BJ (cell line): ENCODE results near the gene GPR62. TPM values are rescaled to one million over a fixed set of nuclear protein-coding genes. Genes with fewer than 3 reads are reported as not detected.

Source experiments
- CTCF ChIA-PET: fragments of 350-600 bp; formaldehyde crosslinking; extraction: SDS; loops from one replicate; lab custom pipeline; 2021; ENCODE audit warnings: antibody characterized with exemption, inconsistent platforms; lab: Yijun Ruan, JAX
- POLR2A ChIA-PET: fragments of 300-600 bp; sonication (Branson Sonifier 250); formaldehyde crosslinking; extraction: SDS; loops from one replicate; lab custom pipeline; 2021; ENCODE audit warnings: antibody characterized with exemption; lab: Charles Lee
- DNase-seq: peaks from one replicate; pipeline ENCODE4 v3.0.0-alpha.2; 2011; ENCODE audit warnings: low read depth
- H3K27me3 ChIP-seq: 2 replicates; pipeline ENCODE4 v1.6.0; 2011; ENCODE audit warnings: low read length; ENCODE audit not compliant: control insufficient read depth, insufficient read depth
- H3K36me3 ChIP-seq: 2 replicates; pipeline ENCODE4 v1.5.1; 2011; ENCODE audit warnings: low read length; ENCODE audit not compliant: control insufficient read depth, insufficient read depth
- H3K4me3 ChIP-seq: 2 replicates; pipeline ENCODE4 v1.5.1; 2011; ENCODE audit warnings: low read depth, mild to moderate bottlenecking, control low read depth, low read length
- polyA minus RNA-seq: library from RNA; depleted of rRNA, polyadenylated mRNA; stranded (reverse); fragments of >200 nt; gene quantifications from 2 replicates; pipeline ENCODE4 v1.2.3, GENCODE V29; 2011; rRNA and poly(A)+ RNA removed
- polyA plus RNA-seq: library from polyadenylated mRNA; depleted of rRNA; stranded (reverse); fragments of >200 nt; gene quantifications from 2 replicates; pipeline ENCODE4 v1.2.3, GENCODE V29; 2011; rRNA removed
- TF ChIP-seq, protein P1 (sequence below): IDR thresholded peaks from 2 replicates; pipeline ENCODE4 v1.5.1; 2011; ENCODE audit warnings: low read depth, mild to moderate bottlenecking, control low read depth, inconsistent platforms, low read length, moderate library complexity; ENCODE audit not compliant: insufficient read depth

The GPR62 gene, protein sequence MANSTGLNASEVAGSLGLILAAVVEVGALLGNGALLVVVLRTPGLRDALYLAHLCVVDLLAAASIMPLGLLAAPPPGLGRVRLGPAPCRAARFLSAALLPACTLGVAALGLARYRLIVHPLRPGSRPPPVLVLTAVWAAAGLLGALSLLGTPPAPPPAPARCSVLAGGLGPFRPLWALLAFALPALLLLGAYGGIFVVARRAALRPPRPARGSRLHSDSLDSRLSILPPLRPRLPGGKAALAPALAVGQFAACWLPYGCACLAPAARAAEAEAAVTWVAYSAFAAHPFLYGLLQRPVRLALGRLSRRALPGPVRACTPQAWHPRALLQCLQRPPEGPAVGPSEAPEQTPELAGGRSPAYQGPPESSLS
- polyA plus RNA-seq (not detected in 2 replicates), polyA minus RNA-seq (not detected in 2 replicates)

GRCh38 chr3:51955175-51955892 is at the start of gene GPR62:
GPR62 (plus strand) TSS chr3:51955381; CDS start chr3:51955653, 272 bp downstream.
- Histone ChIP-seq H3K27me3 (no peaks in the 10 kb centered on the region), H3K4me3 (no peak within 1 kb of the TSS), H3K36me3 (peaks cover 20% of the 10 kb centered on the region)
- POLR2A ChIA-PET, result no interaction called here
- TF ChIP-seq, protein P1, sequence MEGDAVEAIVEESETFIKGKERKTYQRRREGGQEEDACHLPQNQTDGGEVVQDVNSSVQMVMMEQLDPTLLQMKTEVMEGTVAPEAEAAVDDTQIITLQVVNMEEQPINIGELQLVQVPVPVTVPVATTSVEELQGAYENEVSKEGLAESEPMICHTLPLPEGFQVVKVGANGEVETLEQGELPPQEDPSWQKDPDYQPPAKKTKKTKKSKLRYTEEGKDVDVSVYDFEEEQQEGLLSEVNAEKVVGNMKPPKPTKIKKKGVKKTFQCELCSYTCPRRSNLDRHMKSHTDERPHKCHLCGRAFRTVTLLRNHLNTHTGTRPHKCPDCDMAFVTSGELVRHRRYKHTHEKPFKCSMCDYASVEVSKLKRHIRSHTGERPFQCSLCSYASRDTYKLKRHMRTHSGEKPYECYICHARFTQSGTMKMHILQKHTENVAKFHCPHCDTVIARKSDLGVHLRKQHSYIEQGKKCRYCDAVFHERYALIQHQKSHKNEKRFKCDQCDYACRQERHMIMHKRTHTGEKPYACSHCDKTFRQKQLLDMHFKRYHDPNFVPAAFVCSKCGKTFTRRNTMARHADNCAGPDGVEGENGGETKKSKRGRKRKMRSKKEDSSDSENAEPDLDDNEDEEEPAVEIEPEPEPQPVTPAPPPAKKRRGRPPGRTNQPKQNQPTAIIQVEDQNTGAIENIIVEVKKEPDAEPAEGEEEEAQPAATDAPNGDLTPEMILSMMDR, result no peak
- CTCF ChIA-PET, result interaction anchor here (5.3 kb wide), 1 partner anchor 12 kb away, joined by 42 read pairs; the partner anchor contains the start of genes PARP3 and RRP9
- no peak for DNase-seq

GRCh38 chr3:51908026-51908425 is 47.2 kb upstream of the GPR62 start:
- POLR2A ChIA-PET, result no interaction called here
- no peaks in the 10 kb centered on the region for H3K27me3 ChIP-seq
- CTCF ChIA-PET, result no interaction called here
- DNase-seq, result no peak
- H3K4me3 ChIP-seq, result no peak overlapping the region
- no peaks in the 10 kb centered on the region for H3K36me3 ChIP-seq
- TF ChIP-seq, protein P1, result no peak

- ChIA-PET CTCF (no interaction called here), POLR2A (no interaction called here)
- Histone ChIP-seq H3K27me3 (no peaks in the 10 kb centered on the region), H3K4me3 (no peak overlapping the region), H3K36me3 (no peaks in the 10 kb centered on the region)
- TF ChIP-seq, protein P1, result no peak
- DNase-seq, result no peak
Measured at GRCh38 chr3:51916418-51916817, 38.8 kb upstream of the GPR62 start.

- POLR2A ChIA-PET, result no interaction called here
- H3K4me3 ChIP-seq, result no peak overlapping the region
- CTCF ChIA-PET, result interaction anchor here (1.4 kb wide), 1 partner anchor 20 kb away, joined by 4 read pairs; the partner anchor contains the start of gene RRP9
- H3K27me3 ChIP-seq, result no peaks in the 10 kb centered on the region
- TF ChIP-seq, protein P1, result no peak
- DNase-seq, result no peak
- no peaks in the 10 kb centered on the region for H3K36me3 ChIP-seq
Measured at GRCh38 chr3:51921081-51921578, 34.1 kb upstream of the GPR62 start.
